ENCODE data around the gene CD200.

The CD200 gene

GRCh38 chr3:112333002-112333380, at the start of gene CD200:
Gene CD200 (plus strand): TSS chr3:112333156. CDS start chr3:112333213, 57 bp downstream.
- DNase-seq: no peak

GRCh38 chr3:112289011-112289410, 43.9 kb upstream of the CD200 start:
- no peak for DNase-seq

- DNase-seq: peak; percentile 11
Measured at GRCh38 chr3:112293368-112294321, 39.3 kb upstream of the CD200 start, which contains the start of gene SLC9C1. Gene SLC9C1 (minus strand): TSS chr3:112294216. CDS start chr3:112286791, 7,425 bp downstream.

- no peak for DNase-seq
Measured at GRCh38 chr3:112297714-112298113, 35.2 kb upstream of the CD200 start.

GRCh38 chr3:112298781-112299180, 34.2 kb upstream of the CD200 start:
- DNase-seq: no peak

GRCh38 chr3:112302150-112302830, 30.7 kb upstream of the CD200 start:
- DNase-seq: no peak

- no peak for DNase-seq
Measured at GRCh38 chr3:112302881-112303763, 29.8 kb upstream of the CD200 start.

- DNase-seq: no peak
Measured at GRCh38 chr3:112303764-112304325, 29.1 kb upstream of the CD200 start.

- DNase-seq: no peak
Measured at GRCh38 chr3:112304611-112305010, 28.3 kb upstream of the CD200 start.

GRCh38 chr3:112306825-112307224, 26.1 kb upstream of the CD200 start:
- no peak for DNase-seq

- no peak for DNase-seq
Measured at GRCh38 chr3:112307557-112307956, 25.4 kb upstream of the CD200 start.

- DNase-seq: no peak
Measured at GRCh38 chr3:112308151-112308911, 24.6 kb upstream of the CD200 start.

GRCh38 chr3:112314649-112315048, 18.3 kb upstream of the CD200 start:
- DNase-seq: no peak

GRCh38 chr3:112315791-112316190, 17.2 kb upstream of the CD200 start:
- no peak for DNase-seq

- no peak for DNase-seq
Measured at GRCh38 chr3:112319516-112320276, 13.3 kb upstream of the CD200 start.

- DNase-seq: no peak
Measured at GRCh38 chr3:112320691-112321090, 12.3 kb upstream of the CD200 start.

GRCh38 chr3:112321867-112322652, 10.9 kb upstream of the CD200 start:
- no peak for DNase-seq

GRCh38 chr3:112327371-112327951, 5.5 kb upstream of the CD200 start:
- DNase-seq: no peak

GRCh38 chr3:112331851-112332250, 1.1 kb upstream of the CD200 start:
- no peak for DNase-seq
